Measurements from ENCODE around the gene PCNX2.

The PCNX2 gene

GRCh38 chr1:233015965-233016364 lies 279.6 kb downstream of the PCNX2 start:
- H3K4me3 ChIP-seq (ENCODE audit: low read length) = no peak overlapping the region
- no peak for DNase-seq (ENCODE audit: low read depth)
- TF ChIP-seq CTCF (conservative IDR thresholded peaks at IDR 0.05; ENCODE audit: low read length) = no peak

- no peak overlapping the region for H3K4me3 ChIP-seq (ENCODE audit: low read length)
- DNase-seq (ENCODE audit: low read depth) = no peak
- no peak for TF ChIP-seq CTCF (conservative IDR thresholded peaks at IDR 0.05; ENCODE audit: low read length)
Measured at GRCh38 chr1:233012021-233012420, 283.5 kb downstream of the PCNX2 start.

GRCh38 chr1:233010146-233010545 lies 285.4 kb downstream of the PCNX2 start:
- no peak for TF ChIP-seq CTCF (conservative IDR thresholded peaks at IDR 0.05; ENCODE audit: low read length)
- DNase-seq (ENCODE audit: low read depth) = no peak
- H3K4me3 ChIP-seq (ENCODE audit: low read length) = no peak overlapping the region

GRCh38 chr1:233006541-233006973 lies 289.0 kb downstream of the PCNX2 start:
- TF ChIP-seq CTCF (conservative IDR thresholded peaks at IDR 0.05; ENCODE audit: low read length) = no peak
- DNase-seq (ENCODE audit: low read depth) = no peak
- no peak overlapping the region for H3K4me3 ChIP-seq (ENCODE audit: low read length)

GRCh38 chr1:233006108-233006507 lies 289.4 kb downstream of the PCNX2 start:
- DNase-seq (ENCODE audit: low read depth) = no peak
- no peak overlapping the region for H3K4me3 ChIP-seq (ENCODE audit: low read length)
- TF ChIP-seq CTCF (conservative IDR thresholded peaks at IDR 0.05; ENCODE audit: low read length) = no peak

- no peak overlapping the region for H3K4me3 ChIP-seq (ENCODE audit: low read length)
- peak; percentile 42 for DNase-seq (ENCODE audit: low read depth)
- no peak for TF ChIP-seq CTCF (conservative IDR thresholded peaks at IDR 0.05; ENCODE audit: low read length)
Measured at GRCh38 chr1:233005703-233006102, 289.8 kb downstream of the PCNX2 start.

GRCh38 chr1:233005156-233005555 lies 290.4 kb downstream of the PCNX2 start:
- TF ChIP-seq CTCF (conservative IDR thresholded peaks at IDR 0.05; ENCODE audit: low read length) = no peak
- no peak overlapping the region for H3K4me3 ChIP-seq (ENCODE audit: low read length)
- DNase-seq (ENCODE audit: low read depth) = no peak

All from AG10803 (cell line).